GM18868 (cell line): ENCODE data around the gene ELAVL3.
"Not testable (repeated sequence)": the region's sequence is repeated elsewhere in the genome, so short reads cannot be mapped to it uniquely, and the experiment has no call there.

ENCODE experiments used
- ATAC-seq: cut with Tn5 transposase; IDR thresholded peaks from one replicate; pipeline ENCODE4 v1.9.1; 2021; ENCODE audit warnings: mild to moderate bottlenecking, moderate library complexity; ENCODE audit not compliant: unreplicated experiment

ELAVL3 gene

DNA sequence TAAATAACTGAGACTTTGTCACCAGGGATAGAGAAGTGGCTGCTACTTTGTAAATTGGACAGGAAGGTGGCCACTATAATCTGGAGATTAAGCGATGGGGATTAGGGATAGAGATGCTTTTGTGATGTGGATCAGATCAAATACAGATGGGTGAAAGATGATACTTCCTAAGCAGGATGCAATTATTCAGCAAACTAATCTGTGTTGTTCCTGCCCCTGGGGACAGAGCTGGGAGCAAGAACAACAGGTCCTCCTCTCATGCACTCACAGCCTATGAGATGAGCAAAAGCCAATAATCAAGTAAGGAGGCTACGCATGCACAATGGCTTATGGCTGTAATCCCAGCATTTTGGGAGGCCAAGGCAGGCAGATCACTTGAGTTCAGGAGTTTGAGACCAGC, 66.3 kb downstream of the ELAVL3 start:
- no peak for ATAC-seq

DNA sequence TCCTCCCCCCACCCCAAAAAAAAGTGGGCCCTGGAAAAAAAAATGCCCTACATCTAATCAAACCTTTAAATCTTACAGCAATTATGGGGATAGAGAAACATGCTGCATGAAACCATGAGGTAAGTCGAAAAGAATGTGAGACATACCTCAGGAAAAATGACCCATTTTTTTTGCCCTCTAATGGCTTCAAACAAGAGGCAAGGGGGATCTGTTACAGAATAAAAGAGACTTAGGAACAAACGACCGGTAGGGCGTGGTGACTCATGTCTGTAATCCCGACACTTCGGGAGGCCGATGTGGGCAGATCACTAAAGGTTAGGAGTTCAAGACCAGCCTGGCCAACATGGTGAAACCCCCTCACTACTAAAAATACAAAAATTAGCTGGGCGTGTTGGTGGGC, 70.2 kb downstream of the ELAVL3 start:
- ATAC-seq = no peak

DNA sequence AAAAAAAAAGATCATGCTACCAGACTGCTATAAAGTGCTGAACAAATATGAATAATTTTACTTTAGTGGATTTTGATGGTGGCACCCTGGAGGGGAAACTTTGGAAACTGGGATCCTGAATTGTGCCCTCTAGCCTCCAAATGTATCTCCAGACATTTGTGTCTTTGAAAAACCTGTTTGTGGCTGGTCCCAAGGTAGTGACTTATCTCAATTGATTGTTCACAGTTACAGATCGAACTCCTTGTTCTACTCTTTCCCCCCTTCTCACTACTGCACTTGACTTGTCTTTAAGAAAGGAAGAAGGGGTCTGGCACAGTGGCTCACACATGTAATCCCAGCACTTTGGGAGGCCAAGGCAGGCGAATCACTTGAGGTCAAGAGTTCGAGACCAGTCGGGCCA, 72.3 kb downstream of the ELAVL3 start:
- no peak for ATAC-seq

DNA sequence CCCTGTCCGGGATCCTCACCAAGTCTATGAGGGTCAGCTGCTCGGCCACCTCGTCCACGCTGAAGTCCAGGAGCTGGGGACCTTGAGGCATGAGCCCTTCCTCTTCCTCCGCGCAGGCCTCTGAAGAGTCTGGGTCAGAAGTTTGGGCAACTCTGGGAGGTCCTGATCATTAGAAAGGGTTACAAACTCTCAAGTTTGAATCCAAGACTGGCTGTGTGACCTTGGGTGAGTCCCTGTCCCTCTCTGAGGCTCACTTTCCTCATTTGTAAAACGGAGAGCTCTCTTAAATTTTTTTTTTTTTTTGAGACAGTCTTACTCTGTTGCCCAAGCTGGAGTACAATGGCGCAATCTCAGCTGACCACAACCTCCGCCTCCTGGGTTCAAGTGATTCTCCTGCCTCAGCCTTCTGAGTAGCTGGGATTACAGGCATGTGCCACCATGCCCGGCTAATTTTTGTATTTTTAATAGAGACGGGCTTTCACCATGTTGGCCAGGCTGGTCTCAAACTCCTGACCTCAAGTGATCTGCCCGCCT, 74.1 kb downstream of the ELAVL3 start:
- ATAC-seq = not testable (repeated sequence)

DNA sequence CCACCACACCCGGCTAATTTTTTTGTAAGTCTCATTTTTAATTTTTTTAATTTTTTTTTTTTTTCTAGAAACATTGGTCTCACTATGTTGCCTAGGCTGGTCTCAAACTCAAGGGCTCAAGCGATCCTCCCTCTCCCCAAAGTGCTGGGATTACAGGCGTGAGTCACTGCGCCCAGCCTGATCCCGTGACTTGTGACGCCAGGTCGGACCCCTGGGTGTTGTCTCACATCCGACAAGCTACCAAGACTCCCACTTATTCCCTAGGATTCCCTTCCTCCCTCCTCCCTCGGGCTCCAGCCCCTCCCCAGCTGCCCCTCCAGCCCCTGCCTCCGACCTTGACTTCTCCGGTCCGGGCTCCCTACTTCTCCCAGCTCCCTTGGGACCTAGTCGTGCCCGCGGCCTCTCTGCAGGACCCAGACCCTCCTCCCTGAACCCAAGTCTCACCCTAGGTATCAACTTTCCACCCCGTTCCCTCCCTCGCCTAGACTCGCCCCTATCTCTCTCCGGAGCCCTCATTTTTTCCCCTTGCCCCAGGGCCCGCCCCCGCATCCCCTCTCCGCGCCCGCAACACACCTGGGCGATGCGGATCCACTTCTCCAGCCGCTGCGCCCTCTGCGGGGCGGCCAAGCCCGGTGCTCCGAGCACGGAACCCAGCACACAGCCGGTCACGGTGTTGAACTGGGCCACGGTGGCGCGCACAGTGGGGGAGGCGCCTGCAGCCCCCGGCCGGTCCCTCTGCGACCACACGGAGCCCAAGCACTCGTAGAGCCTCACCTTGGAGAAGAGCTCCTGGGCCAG, 74.8 kb downstream of the ELAVL3 start:
- no peak for ATAC-seq

DNA sequence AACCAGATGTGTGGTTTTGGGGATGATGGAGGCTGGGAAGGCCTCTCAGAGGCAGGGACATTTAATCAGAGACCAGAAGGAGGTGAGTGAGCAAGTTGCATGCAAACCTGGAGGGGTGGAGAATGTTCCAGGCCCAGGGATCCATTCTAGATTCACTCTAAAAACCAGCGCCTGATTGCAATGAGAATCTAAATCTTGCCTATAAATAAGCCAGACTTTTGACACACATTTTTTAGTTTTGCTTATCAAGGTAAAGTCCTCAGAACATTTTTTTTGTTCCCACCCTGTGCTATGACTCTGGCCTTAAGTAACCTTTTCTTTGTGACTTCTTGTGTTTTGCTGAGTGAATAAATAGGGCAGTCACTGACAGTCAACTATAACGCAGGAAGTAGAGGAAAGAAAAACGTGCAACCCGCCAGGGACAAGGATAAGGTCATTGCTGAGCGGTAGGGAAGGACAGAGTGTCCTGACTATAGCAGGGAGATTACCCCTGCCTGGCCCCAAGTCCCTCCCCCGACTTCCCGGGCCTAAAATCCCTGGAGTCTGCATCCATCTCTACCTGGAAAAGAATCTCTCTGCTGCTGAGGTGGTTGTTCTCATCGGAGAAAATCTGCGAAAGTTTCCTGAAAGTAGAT, 76.1 kb downstream of the ELAVL3 start:
- ATAC-seq = no peak

DNA sequence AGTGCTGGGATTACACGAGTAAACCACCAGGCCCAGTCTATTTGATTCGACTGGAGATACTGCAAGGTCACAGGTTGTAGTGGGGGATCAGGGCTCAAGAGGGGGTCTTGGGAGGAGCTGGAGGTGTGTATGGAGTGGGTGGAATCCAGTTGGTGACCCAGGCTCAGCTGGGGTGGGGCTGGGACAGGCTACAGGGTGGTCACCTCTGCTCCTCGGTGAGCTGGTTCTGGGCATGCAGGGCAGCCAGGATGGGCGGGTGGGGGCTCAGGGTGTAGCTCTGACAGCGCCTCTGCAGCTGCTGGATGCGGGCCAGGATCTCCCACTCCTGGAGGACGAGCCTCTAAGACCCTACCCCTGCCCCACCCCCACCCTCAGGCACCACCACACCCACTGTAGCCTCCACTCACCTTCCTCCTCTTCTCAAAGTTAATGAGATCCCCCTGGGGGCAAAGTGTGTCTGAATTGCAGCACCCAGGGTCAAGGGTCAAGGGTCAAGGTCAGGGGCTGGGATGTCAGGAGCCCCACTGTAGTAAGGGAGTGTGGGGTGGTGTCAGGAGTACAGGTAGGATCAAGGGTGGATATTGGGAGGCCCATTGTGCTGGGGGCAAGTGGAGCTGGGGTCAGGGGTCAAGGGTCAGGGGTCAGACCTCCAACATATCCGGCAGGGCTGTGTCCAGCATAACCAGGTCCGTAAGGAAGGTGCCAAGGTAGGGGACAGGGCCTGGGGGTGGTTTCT, 78.9 kb downstream of the ELAVL3 start:
- no peak for ATAC-seq
